SK-N-SH treated with all-trans-retinoic acid at 6 μM for 48 hours (cell line): ENCODE data around the gene RBMS1.

Source experiments
- BACH2 ChIP-seq: fragments of 250-450 bp; sonication (Bioruptor Pico); IDR thresholded peaks from 2 replicates; pipeline ENCODE4 v1.9.0; 2021; ENCODE audit warnings: mild to moderate bottlenecking, borderline replicate concordance
- CSDC2 ChIP-seq: fragments of 250-450 bp; sonication (Bioruptor Pico); IDR thresholded peaks from 2 replicates; pipeline ENCODE4 v1.5.0; 2020; ENCODE audit warnings: mild to moderate bottlenecking, moderate library complexity
- GLIS3 ChIP-seq: fragments of 250-450 bp; sonication (Bioruptor Pico); IDR thresholded peaks from 2 replicates; pipeline ENCODE4 v1.5.0; 2020; ENCODE audit warnings: mild to moderate bottlenecking, moderate library complexity
- OSR1 ChIP-seq: fragments of 250-450 bp; sonication (Bioruptor Pico); IDR thresholded peaks from 2 replicates; pipeline ENCODE4 v1.8.0; 2022; ENCODE audit warnings: moderate library complexity, mild to moderate bottlenecking, inconsistent platforms
- PATZ1 ChIP-seq: fragments of 250-450 bp; sonication (Bioruptor Pico); IDR thresholded peaks from 2 replicates; pipeline ENCODE4 v1.8.0; 2020; ENCODE audit warnings: mild to moderate bottlenecking, moderate library complexity, borderline replicate concordance
- POU6F1 ChIP-seq: fragments of 250-450 bp; sonication (Bioruptor Pico); IDR thresholded peaks from 2 replicates; pipeline ENCODE4 v1.8.0; 2021; ENCODE audit warnings: low read depth, mild to moderate bottlenecking, moderate library complexity, borderline replicate concordance
- PPARA ChIP-seq: fragments of 250-450 bp; sonication (Bioruptor Pico); IDR thresholded peaks from 2 replicates; pipeline ENCODE4 v1.5.0; 2020; ENCODE audit warnings: mild to moderate bottlenecking, borderline replicate concordance
- SNAI2 ChIP-seq: fragments of 250-450 bp; sonication (Bioruptor Pico); IDR thresholded peaks from 2 replicates; pipeline ENCODE4 v1.5.0; 2020; ENCODE audit warnings: mild to moderate bottlenecking, moderate library complexity
- TOX ChIP-seq: fragments of 250-450 bp; sonication (Bioruptor Pico); IDR thresholded peaks from 2 replicates; pipeline ENCODE4 v1.8.0; 2021; ENCODE audit warnings: mild to moderate bottlenecking, moderate library complexity, borderline replicate concordance
- ZFP30 ChIP-seq: fragments of 450-650 bp; formaldehyde crosslinking; IDR thresholded peaks from 2 replicates; pipeline ENCODE4 v1.5.0; 2022; ENCODE audit warnings: mild to moderate bottlenecking, moderate library complexity
- ZNF8 ChIP-seq: fragments of 450-650 bp; formaldehyde crosslinking; IDR thresholded peaks from 2 replicates; pipeline ENCODE4 v1.5.0; 2020; ENCODE audit warnings: mild to moderate bottlenecking, moderate library complexity
- TF ChIP-seq, protein P1 (sequence below): fragments of 250-450 bp; sonication (Bioruptor Pico); IDR thresholded peaks from 2 replicates; pipeline ENCODE4 v1.5.1; 2020; ENCODE audit warnings: low read depth, mild to moderate bottlenecking, moderate library complexity

GRCh38 chr2:160482673-160483072 is 10.9 kb downstream of the RBMS1 start:
- TF ChIP-seq GLIS3 (no peak), TOX (CRISPR knock-in tag) (no peak), PATZ1 (CRISPR knock-in tag) (no peak), CSDC2 (no peak), PPARA (CRISPR knock-in tag) (no peak), ZFP30 (CRISPR knock-in tag) (no peak), POU6F1 (no peak), SNAI2 (CRISPR knock-in tag) (no peak), OSR1 (CRISPR knock-in tag) (no peak), ZNF8 (no peak), BACH2 (CRISPR knock-in tag) (no peak)
- TF ChIP-seq, protein P1, sequence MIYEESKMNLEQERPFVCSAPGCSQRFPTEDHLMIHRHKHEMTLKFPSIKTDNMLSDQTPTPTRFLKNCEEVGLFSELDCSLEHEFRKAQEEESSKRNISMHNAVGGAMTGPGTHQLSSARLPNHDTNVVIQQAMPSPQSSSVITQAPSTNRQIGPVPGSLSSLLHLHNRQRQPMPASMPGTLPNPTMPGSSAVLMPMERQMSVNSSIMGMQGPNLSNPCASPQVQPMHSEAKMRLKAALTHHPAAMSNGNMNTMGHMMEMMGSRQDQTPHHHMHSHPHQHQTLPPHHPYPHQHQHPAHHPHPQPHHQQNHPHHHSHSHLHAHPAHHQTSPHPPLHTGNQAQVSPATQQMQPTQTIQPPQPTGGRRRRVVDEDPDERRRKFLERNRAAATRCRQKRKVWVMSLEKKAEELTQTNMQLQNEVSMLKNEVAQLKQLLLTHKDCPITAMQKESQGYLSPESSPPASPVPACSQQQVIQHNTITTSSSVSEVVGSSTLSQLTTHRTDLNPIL: no peak
